GM18526 (cell line): ENCODE results near the gene CHST3.

ENCODE experiments used
- POLR2A ChIP-seq: IDR thresholded peaks from 3 replicates; pipeline ENCODE4 v1.6.1; 2011; ENCODE audit not compliant: insufficient read length; ENCODE audit errors: extremely low read depth

CHST3 gene, protein sequence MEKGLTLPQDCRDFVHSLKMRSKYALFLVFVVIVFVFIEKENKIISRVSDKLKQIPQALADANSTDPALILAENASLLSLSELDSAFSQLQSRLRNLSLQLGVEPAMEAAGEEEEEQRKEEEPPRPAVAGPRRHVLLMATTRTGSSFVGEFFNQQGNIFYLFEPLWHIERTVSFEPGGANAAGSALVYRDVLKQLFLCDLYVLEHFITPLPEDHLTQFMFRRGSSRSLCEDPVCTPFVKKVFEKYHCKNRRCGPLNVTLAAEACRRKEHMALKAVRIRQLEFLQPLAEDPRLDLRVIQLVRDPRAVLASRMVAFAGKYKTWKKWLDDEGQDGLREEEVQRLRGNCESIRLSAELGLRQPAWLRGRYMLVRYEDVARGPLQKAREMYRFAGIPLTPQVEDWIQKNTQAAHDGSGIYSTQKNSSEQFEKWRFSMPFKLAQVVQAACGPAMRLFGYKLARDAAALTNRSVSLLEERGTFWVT

DNA sequence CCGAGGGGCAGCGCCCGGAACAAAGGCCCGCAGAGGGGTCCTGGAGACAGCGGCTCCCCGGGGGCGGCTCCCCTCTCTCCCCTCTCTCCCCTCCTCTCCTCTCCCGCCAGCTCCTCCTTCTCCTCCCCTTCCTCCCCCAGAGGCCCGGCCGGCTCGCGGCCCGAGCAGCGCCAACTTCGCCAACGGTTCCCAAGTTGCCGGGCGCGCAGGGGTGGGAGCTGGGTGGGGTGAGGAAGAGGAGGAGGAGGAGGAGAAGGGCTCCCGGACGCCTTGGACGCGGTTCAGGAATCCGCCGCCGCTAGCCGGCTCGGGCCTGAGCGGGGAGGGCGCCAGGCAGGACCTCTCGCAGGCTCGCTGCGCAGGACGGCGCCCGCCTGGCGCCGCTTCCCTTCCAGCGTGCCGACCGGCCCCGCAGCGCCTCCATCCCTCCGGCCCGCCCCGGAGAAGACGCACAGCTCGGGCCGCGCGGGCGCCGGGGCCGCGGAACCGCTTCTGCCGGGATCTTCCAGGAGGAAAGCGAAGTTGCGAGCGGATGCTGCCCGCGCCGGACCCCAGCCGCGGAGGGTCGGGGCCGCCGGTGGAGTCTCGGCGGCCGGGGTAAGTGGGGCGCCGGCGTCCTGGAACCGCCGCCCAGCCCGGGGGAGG is at the start of gene CHST3:
Gene CHST3 (plus strand): TSS at position 298 of the 645 bp plus-strand sequence. CDS start 41,448 bp downstream, outside the sequence.
- TF ChIP-seq POLR2A = no peak

DNA sequence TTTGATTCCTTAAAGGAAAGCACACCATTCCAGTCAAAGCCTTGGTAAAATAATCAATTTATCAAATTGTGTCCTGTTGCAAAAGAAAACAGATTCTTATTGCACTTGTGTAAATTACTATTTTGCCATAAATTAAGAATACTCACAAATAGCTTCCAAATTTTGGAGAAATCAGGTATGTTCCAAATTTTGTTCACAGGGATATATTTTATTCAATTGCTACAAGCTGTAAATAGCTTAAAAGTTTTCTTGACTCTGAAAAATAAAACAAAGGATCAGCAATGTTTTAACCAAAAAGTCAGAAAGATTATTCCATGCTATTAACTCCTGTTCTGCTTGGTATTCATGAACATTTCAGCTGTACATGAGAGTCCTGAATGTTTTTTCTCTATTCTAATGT is 47.4 kb upstream of the CHST3 start:
- TF ChIP-seq POLR2A = no peak

DNA sequence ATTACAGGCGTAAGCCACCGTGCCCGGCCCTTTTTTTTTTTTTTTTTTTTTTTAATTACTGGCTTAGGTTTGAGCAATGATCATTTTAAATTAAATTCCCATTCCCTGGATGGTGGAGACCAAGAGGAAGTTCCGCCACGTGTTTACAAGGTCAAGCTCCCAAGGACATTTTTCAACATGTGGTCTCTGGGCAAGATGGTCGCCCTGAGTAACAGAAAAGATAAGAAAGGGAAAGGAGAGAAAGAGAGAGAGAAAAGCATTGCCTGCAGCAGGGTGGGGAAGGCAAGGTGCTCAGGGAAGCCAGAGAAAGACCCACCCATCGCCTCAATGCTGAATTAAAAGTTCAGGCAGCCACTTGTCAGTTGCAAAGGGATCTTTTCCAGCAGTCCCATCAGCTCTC is 45.2 kb upstream of the CHST3 start:
- no peak for TF ChIP-seq POLR2A

DNA sequence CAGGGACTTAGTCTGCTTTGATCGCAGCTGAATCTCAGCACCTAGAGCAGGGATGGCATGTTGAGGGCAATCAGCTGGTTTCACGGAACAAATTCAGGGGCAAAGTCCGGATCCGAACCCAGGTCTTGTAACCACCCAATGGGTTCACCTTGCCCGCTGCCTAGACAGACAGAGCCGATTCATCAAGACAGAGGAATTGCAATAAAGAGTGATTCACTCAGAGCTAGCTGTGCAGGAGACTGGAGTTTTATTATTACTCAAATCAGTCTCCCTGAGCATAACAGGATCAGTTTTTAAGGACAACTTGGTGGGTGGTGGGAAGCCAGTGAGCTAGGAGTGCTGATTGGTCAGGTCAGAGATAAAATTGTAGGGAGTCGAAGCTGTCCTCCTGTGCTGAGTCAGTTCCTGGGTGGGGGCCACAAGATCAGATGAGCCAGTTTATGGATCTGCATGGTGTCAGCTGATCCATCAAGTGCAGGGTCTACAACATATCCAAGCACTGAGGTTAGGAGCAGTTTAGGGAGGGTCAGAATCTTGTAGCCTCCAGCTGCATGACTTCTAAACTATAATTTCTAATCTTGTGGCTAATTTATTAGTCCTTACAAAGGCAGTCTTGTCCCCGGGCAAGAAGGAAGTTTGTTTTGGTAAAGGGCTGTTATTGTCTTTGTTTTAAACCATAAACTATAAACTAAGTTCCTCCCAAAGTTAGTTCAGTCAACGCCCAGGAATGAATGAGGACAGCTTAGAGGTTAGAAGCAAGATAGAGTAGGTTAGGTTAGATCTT is 43.5 kb upstream of the CHST3 start:
- TF ChIP-seq POLR2A = no peak

DNA sequence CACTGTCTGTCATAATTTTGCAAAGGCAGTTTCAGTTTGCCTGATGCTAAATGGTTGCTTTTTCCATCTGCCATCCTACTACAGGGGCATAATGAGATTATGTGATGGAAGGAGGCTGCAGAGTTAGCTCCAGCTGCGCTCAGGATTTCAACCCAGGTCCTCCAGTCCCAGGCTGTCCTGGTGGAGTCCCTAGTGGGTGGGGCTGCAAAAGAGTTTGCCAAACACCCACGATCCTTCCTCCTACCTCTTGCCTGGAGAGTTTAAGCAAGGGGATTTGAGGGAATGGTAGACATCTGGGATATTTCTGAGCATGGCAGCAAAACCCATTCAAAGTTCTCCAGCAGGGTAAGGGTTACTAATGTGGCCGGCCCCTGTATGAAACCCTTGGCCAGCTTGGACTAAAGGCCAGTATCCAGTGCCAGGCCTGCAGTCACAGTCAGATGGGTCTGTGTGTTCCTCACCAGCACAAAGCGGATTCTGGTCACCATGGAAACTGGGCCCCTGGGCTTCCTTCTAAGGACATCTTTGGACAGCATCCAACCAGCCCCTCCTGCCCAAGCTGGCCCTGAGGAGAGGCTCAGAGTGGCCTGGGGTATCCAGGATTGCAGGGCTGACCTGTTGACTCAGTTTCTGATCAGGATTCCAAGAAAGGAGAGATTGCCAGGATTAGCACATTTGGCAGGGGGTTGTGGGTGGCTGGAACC is 42.7 kb upstream of the CHST3 start:
- TF ChIP-seq POLR2A = no peak

DNA sequence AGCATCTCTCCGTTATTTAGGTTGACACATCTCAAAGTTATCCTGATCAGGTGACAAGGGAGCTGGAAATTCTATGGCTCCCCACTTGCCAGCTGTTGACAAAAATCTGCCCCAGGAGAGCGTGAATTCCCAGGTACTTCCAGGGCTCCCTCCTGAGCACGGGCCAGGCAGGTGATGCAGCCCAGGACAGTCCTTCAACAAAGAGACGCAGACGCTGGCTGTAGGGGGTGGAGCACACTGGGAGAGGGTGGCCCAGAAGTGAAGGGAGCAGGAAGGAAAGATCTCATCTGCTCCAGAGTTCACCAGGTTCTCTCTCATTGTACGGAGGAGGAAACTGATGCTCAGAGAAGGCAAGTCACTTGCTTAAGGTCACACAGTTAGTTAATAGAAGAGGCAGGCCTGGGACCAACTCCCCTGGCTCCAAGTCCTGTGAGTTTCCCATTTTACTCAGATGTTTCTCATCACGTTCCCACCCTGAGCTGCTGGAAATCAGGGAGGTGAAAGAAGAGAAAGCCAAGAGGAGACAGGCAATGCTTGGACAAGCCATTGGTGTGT is 41.0 kb upstream of the CHST3 start:
- no peak for TF ChIP-seq POLR2A

DNA sequence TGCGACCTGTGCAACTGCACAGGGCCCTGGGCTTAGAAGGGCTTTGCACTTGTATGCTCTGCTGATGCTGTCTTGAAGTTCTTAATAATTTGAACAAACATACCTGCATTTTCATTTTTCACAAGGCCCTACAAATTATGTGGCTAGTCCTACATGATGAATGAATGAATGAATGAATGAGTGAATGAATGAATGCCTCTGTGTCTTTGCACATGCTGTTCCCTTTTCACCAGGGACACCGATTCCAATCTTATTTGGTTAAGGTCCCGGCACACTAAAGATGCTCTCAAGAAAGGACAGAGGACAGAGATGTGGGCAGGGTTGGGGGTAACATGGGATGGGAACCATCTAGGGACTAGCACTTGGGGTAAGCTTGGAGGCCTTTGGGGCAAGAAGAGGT is 39.4 kb upstream of the CHST3 start:
- TF ChIP-seq POLR2A = no peak

DNA sequence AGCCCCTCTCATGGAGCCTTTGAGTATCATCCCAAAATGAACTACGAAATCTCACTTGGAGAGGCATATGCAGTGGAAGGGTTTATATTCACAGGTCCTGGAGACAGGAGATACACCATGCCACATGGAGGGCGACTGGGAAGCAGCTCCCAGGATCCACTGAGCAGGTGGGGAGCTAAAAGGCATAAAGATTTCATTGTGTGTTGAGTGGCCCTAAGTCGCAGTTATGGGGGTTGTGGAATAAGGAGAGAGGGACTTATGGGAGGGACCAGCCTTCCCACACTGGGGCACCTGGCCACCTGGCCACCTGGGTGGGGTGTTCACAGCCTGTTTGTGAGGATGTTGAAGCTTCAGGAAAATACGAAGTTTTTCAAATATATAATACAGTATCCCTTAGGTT is 37.0 kb upstream of the CHST3 start:
- no peak for TF ChIP-seq POLR2A

DNA sequence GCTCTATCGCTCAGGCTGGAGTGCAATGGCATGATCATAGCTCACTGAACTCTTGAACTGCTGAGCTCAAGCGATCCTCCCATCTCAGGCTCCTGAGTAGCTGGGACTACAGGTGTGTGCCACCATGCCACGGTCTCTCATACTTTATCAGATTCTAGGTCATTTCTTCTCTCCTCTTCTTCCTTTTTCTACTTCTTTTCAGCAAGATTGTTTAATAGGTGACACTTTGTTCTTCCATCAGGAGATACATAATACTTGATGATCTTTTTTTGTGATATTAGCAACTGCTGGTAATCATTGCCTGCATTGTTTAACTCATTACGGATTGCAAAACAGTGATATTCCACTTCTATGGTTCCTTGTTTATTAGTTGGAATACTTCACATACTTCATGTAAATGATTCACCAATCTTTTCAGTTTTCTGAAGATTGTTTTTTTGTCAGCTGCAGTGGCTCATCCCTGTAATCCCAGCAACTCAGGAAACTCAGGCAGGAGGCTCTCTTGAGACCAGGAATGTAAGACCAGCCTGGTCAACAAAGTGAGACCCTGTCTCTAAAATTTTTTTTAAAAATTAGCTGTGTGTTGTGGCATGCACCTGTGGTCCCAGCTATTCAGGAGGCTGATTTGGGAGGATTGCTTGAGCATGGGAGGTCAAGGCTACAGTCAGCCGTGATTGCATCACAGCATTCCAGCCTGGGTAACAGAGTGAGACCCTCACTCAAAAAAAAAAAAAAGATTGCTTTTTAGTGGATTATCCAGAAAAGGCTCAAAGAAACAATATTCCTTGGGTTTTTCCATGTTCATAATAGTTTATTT is 36.2 kb upstream of the CHST3 start:
- no peak for TF ChIP-seq POLR2A

DNA sequence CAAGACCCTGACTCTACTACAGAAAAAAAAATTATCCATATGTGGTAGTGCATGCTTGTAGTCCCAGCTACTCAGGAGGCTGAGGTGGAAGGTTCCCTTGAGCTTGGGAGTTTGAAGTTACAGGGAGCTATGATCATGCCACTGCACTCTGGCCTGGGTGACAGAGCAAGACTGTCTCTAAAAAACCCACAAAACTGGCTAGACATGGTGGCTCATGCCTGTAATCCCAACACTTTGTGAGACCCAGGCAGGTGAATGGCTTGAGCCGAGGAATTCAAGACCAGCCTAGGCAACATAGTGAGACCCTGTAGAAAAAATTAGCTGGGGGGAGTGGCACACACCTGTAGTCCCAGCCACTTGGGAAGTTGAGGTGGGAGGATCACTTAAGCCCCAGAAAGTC is 32.9 kb upstream of the CHST3 start:
- TF ChIP-seq POLR2A = no peak

DNA sequence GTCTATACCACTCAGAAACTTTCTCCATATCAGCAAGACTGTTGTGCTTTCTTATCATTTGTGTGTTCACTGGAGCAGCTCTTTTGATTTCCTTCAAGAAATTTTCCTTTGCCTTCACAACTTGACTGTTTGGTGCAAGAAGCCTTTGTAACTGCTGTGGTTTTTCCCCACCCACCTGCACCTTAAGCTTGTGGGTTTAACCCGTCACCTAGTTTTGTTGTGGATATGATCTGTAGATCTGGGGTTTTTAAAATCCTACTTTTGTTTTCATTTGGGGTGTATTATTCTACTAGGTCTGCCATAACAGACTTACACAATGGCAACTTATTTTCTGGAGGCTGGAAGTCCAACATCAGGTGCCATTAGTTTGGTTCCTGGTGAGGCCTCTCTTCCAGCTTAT is 30.5 kb upstream of the CHST3 start:
- TF ChIP-seq POLR2A = no peak

DNA sequence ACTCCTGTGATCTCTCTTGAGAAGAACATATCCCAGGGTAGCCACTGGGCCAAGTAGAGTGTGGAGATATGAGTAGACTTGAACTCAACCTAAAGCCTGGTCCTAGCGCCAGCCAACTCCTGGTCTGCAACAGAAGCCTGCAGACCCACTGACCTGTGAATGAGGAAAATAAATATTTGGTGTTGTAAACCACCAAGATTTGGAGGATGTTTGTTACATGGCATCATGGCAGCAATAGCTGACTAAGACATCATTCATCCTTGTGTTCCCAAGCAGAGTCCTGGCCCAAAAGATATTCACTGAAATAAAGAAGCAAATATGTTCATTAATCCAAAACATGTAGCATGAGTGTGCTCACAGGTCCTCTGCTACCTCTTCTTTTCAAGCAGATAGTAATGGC is 26.0 kb upstream of the CHST3 start:
- no peak for TF ChIP-seq POLR2A

DNA sequence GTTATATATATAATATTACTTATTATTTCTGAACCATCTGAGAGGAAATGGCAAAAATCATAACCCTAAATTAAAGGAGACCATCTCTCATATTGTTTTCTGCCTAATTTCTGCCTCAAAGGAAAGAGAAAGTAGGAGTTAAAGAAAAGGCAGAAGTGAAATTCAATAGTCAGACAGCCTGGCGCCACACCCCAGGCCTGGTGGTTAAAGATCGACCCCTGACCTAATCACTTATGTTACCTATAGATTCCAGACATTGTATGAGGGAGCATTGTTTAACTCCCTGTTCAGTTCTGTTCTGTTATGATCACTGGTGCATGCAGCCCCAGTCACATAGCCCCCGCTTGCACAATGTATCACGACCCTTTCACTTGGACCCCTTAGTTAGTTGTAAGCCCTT is 24.9 kb upstream of the CHST3 start:
- no peak for TF ChIP-seq POLR2A

DNA sequence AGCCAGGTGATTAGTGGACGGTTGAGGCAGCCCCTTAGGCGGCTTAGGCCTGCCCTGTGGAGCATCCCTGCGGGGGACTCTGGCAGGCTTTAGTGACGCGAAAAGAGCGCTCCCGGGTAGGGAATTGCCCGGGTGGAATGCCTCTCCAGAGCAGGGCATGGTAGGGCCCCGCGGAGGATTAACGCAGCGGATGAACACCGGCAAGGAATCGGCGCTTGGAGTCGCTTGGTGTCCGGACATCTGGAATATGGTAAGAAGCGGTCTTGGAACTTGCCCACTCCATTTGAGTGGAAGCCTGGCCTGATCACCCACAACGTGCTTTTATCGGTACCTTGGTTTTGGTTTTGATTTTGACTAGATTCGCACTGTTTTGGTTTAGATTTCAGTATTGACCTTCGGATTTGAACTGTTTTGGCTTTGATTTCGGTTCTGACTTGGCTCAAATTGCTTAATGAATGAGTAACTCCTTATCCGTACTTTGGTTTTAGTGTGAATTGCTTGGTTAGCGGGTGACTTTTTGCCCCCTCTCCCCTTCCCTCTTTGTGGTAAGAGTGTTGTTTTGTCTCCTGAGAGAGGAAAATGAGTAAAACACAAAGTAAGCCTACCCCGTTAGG is 24.2 kb upstream of the CHST3 start:
- TF ChIP-seq POLR2A = no peak
